GM21447 (cell line): ENCODE measurements around the gene KRTAP20-1.

Experiments
- ATAC-seq: cut with Tn5 transposase; IDR thresholded peaks from one replicate; pipeline ENCODE4 v1.9.1; 2021; ENCODE audit not compliant: unreplicated experiment

KRTAP20-1 gene

DNA sequence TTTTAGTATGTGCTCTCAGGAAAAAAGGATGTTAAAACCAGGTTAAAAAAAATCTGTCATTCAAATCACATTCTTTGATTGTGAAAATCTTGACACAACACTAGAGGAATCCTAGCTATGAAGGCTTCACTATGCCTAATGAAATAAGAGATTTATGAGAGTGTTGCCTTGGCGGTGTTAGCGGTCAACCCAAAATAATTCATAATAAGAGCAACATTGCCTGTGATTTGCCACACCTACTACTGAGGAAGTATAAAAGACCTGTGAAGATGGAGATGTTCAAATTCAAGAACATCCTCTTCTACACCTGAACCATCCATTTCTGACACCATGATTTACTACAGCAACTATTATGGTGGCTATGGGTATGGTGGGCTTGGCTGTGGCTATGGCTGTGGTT, at the start of gene KRTAP20-1:
TSS of gene KRTAP20-1 (plus strand) at position 301 of the 400 bp plus-strand sequence. CDS start at position 331, 30 bp downstream.
- ATAC-seq = no peak

DNA sequence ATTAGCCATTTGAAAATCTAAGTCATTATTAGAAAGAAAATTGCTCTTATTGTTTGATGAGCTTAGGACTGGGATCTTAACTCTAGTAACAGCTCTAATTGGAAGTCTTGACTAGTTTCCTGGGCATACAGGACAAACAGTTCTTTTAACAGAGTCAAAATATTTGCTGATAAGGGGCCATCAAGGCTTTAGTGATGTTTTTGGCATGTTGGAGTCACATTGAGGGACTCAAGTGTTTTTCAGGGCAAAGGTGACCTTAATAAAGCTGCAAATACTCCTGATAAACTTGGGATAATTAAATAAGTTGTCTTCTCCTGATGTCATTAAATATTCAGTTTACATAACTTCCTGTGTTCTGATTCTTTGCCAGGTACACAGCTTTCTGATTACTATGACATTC, 48.6 kb upstream of the KRTAP20-1 start:
- ATAC-seq = no peak

DNA sequence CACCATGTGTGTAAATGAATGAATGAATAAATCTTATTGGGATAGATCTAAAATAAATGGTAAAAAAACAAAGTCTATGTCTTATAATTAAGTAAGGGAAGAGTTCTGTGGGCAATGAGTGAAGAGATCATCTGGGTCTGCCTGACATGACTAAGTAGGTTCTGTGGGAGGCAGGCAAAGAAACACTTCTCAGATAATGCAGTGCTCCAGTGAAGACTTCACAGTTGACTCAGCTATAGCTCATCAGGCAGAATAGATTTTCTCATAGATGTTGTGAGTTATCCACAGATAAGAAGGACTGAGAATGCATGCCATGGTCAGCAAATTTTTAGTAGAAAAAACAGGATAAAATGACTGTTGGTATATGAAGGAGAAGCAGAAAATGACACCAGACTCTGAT, 38.5 kb upstream of the KRTAP20-1 start:
- no peak for ATAC-seq

- ATAC-seq = no peak
Observed at GRCh38 chr21:30579346-30579745, 36.9 kb upstream of the KRTAP20-1 start.

GRCh38 chr21:30580132-30580531, 36.1 kb upstream of the KRTAP20-1 start:
- ATAC-seq = no peak

DNA sequence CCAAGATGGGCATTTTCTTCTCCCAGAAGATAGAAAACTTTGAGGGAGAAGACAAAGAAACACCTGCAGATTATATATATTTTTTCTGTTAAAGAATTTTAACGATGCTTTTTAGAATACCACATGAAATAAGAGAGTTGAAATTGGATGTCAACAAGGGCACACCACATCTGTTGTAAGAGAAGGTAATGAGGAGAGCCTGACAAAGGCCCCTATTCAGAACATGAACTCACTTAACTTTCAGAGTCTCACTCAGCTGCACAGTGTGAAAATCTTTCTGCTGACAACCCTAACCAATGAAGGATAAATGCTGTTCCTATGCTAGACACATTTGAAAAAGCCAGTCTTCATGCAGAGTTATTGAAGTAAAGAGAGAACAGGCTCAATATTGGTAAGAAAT, 33.4 kb upstream of the KRTAP20-1 start:
- no peak for ATAC-seq

DNA sequence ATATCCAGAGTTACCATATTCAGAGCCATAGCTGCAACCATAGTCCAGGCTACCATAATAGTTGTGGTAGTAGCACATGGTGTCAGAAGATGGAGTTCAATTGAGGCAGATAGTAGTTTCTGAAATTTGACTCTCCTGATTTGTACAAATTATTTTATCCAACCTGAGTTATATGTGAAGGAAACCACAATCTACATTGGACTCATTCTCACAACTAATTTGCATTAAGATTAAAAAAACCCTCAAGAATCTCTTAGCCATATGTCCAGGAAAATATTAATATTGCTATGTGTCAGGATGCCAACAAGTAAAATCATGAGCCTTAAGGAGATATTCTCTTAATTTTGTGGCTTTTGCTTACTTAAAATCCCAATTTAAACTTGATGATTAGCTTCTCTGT, 25.9 kb upstream of the KRTAP20-1 start, which contains the start of gene KRTAP22-2:
TSS of gene KRTAP22-2 (minus strand) at position 101 of the 400 bp plus-strand sequence.
- ATAC-seq = no peak

DNA sequence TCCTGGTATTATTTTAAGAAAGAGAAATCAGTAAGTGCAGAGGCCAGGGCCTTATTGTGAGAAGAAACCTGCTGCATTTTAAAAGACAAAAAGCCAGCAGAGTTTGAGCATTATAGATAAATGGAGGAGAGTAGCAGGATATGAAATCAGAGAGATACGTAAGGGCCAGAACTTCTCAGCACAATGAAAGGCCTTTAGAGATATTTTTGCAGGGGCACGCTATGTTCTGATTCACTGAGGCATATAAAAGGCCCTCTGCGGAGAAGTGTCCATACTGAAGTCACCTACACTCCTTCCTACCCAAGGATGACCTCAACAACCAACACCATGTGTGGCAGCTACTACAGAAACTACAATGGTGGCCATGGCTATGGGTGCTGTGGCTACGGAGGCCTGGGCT, 24.1 kb upstream of the KRTAP20-1 start, which contains the start of gene KRTAP6-3:
TSS of gene KRTAP6-3 (plus strand) at position 301 of the 400 bp plus-strand sequence. CDS start at position 307, 6 bp downstream.
- no peak for ATAC-seq

- ATAC-seq = no peak
Observed at GRCh38 chr21:30598802-30599201, 17.4 kb upstream of the KRTAP20-1 start, which contains the start of gene KRTAP6-2. Gene KRTAP6-2 (minus strand): TSS chr21:30598902. CDS start chr21:30598874, 28 bp downstream.

DNA sequence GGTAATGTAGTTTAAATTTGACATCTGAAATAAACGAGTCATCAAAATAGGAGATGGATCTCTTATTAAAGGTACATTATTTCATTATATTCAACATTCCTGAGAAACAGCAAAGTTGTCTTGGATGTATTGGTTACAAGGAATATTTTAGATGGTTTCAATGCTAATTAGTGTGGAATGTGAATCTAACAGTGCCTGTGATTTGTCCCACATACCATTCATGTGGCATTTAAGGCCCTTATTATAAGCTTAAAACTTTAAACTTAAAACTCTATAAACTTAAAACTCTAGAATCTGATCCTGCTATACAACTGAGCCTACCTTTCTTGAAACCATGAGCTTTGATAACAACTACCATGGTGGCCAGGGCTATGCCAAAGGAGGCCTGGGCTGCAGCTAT, 15.4 kb upstream of the KRTAP20-1 start, which contains the start of gene KRTAP22-1:
TSS of gene KRTAP22-1 (plus strand) at position 301 of the 400 bp plus-strand sequence.
- no peak for ATAC-seq

DNA sequence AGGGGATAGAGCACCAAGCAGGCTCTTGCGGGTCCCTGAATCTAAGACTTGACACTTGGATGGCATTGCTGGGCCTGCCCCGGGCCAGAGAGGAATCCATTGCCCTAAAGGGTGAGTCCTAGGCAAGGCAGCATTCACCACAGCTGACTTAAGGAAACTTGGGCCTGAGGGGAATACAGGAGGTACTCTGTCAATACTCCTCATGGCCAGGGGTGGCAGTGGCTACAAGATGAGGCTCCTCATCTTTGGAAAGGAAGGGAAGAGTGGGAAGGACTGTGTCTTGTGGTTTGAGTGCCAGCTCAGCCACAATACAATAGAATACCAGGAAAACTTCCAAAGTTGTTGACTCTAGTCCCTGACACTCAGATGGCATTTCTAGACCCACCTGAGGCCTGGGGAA, 10.3 kb upstream of the KRTAP20-1 start:
- ATAC-seq = no peak

- no peak for ATAC-seq
Observed at GRCh38 chr21:30612132-30612531, 4.1 kb upstream of the KRTAP20-1 start.

GRCh38 chr21:30613836-30614235, 2.4 kb upstream of the KRTAP20-1 start, which contains the start of gene KRTAP6-1:
Gene KRTAP6-1 (minus strand): TSS chr21:30613930. CDS start chr21:30613904, 26 bp downstream.
- no peak for ATAC-seq

DNA sequence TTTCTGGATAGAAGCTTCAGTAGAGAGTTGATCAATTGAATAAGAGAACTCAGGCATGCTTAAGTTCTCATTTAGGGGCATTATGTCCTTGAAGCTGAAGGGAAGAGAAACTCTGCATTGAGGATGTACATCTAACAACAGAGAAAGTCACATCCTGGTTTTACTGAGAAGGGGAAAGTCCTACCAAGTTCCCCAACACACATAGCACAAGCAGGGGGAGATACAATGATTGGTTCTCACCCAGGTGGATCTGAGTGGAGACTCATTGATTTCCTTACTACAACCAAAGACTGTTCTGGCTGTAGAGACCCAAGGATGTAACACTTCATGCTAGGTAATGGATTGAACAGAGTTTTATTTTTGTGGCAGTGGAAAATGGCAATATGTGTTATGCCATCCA, 1.0 kb upstream of the KRTAP20-1 start:
- no peak for ATAC-seq

GRCh38 chr21:30620080-30620479, 3.9 kb downstream of the KRTAP20-1 start:
- no peak for ATAC-seq

DNA sequence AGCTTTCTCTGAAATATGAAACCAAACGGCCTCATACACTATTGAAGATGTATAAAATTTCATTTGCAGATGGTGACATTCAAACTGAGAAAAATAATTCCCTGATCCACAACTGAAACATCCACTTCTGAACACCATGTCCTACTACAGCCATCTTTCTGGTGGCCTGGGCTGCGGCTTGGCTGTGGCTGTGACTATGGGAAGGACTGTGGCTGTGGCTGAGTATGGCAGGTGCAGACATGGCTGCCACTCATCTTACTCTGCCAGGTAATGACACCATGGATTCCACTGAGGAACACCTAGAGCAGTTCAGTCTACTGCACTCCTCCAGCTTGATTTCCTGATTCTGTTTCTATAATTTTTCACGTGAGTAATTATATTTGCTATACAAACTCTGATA, 4.3 kb downstream of the KRTAP20-1 start, which contains the start of gene KRTAP20-4:
TSS of gene KRTAP20-4 (plus strand) at position 106 of the 400 bp plus-strand sequence.
- no peak for ATAC-seq

DNA sequence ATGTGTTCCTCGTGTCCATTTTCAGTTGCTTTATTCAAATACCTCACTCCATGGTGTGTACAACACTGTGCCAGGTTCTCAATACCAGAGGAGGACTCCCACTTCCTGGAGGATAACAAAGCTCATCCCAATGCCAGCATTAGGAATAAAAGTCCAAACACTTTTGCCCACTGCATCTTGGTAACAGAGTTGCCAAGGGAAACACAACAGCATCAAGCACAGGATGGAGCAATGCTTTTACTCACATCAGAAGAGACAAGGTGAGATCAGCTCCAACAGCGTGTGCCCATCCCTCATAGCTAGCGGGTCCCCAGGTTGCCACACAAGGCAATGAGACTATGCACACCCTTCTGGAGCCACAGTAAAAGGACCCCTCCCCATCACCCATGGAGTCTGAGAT, 7.1 kb downstream of the KRTAP20-1 start:
- ATAC-seq = no peak

GRCh38 chr21:30625449-30626165, 9.4 kb downstream of the KRTAP20-1 start:
- no peak for ATAC-seq

GRCh38 chr21:30628109-30628508, 11.9 kb downstream of the KRTAP20-1 start:
- no peak for ATAC-seq

DNA sequence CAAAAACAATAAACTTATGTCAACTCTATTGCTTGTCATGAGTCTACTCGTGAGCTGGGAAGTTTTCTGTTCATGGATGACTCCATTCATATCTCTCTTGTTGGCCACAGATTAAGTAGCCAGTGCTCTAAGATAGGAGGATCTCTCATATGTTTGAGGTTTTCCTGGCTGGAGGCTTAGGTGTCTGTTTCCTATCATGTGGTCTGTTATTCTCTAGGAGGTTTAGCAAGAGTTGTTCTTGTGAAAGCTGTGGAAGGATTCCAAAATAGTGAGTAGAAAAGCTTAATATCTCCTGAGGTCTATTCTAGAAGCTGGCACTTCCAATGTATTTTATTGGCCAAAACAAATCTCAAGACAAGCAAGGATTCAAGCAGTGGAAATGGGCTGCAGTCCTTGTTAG, 13.0 kb downstream of the KRTAP20-1 start:
- no peak for ATAC-seq

DNA sequence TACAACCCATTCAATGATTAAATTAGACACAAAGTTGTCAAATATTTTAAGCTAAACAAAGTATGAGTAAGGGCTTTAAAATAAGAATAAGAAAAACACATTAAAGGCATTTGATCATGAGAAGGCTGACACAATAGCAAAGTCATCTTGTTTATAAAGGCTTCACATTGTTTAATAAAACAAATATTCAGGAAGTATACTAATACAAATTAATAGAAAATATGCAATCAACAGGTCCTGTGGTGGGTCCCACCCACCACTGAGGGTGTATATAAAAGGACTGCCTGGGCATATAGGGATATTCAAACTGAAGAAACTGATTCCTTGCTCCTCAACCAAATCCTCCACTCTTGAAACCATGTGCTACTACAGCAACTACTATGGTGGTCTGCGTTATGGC, 18.7 kb downstream of the KRTAP20-1 start, which contains the start of gene KRTAP20-2:
TSS of gene KRTAP20-2 (plus strand) at position 301 of the 400 bp plus-strand sequence. CDS start at position 359, 58 bp downstream.
- no peak for ATAC-seq

- ATAC-seq = no peak
Observed at GRCh38 chr21:30638686-30639085, 22.5 kb downstream of the KRTAP20-1 start.
